Hepatocyte (in vitro differentiated cells): ENCODE results near the gene PHLDB1. TPM values are rescaled to one million over a fixed set of nuclear protein-coding genes. Genes with fewer than 3 reads are reported as not detected.

ENCODE experiments used
- DNase-seq: peaks from one replicate; pipeline ENCODE4 v3.0.0-alpha.2; 2016; ENCODE audit warnings: low spot score
- H2AFZ ChIP-seq: fragments of 200-600 bp; sonication (generic); 2 replicates; pipeline ENCODE4 v1.6.0; 2016; ENCODE audit warnings: antibody characterized with exemption, mild to moderate bottlenecking
- H3K27ac ChIP-seq: fragments of 200-600 bp; sonication (generic); 2 replicates; pipeline ENCODE4 v1.5.1; 2016; ENCODE audit warnings: mild to moderate bottlenecking
- H3K27me3 ChIP-seq: fragments of 200-600 bp; sonication (generic); 2 replicates; pipeline ENCODE4 v1.6.1; 2016
- H3K36me3 ChIP-seq: fragments of 200-600 bp; sonication (generic); replicated peaks from 2 replicates; pipeline ENCODE4 v1.5.1; 2016; ENCODE audit warnings: low read depth; ENCODE audit not compliant: insufficient read depth
- H3K4me1 ChIP-seq: fragments of 200-600 bp; sonication (generic); 2 replicates; pipeline ENCODE4 v1.5.1; 2016; ENCODE audit warnings: mild to moderate bottlenecking, moderate library complexity; ENCODE audit not compliant: insufficient read depth
- H3K4me2 ChIP-seq: fragments of 200-600 bp; sonication (generic); 2 replicates; pipeline ENCODE4 v1.6.0; 2016
- H3K4me3 ChIP-seq: fragments of 200-600 bp; sonication (generic); 2 replicates; pipeline ENCODE4 v1.5.1; 2016; ENCODE audit warnings: mild to moderate bottlenecking
- H3K79me2 ChIP-seq: fragments of 200-600 bp; sonication (generic); 2 replicates; pipeline ENCODE4 v1.6.0; 2017; ENCODE audit warnings: mild to moderate bottlenecking
- H3K9me2 ChIP-seq: fragments of 200-600 bp; sonication (generic); replicated peaks from 2 replicates; pipeline ENCODE4 v1.6.0; 2017; ENCODE audit warnings: mild to moderate bottlenecking; ENCODE audit not compliant: insufficient read depth
- H3K9me3 ChIP-seq: fragments of 200-600 bp; sonication (generic); 2 replicates; pipeline ENCODE4 v1.5.1; 2016; ENCODE audit warnings: low read depth, mild to moderate bottlenecking
- H4K20me1 ChIP-seq: fragments of 200-600 bp; sonication (generic); 2 replicates; pipeline ENCODE4 v1.6.0; 2016; ENCODE audit warnings: mild to moderate bottlenecking; ENCODE audit not compliant: insufficient read depth, poor library complexity, severe bottlenecking
- CTCF ChIP-seq: fragments of 200-600 bp; sonication (generic); IDR thresholded peaks from 2 replicates; pipeline ENCODE4 v1.5.1; 2016; ENCODE audit warnings: antibody characterized with exemption, mild to moderate bottlenecking; ENCODE audit not compliant: poor library complexity
- EZH2 ChIP-seq: fragments of 200-600 bp; sonication (generic); IDR thresholded peaks from 2 replicates; pipeline ENCODE4 v1.6.1; 2016; ENCODE audit warnings: antibody characterized with exemption, mild to moderate bottlenecking, borderline replicate concordance
- EZH2phosphoT487 ChIP-seq: fragments of 200-600 bp; sonication (generic); IDR thresholded peaks from one replicate; pipeline ENCODE4 v1.6.1; 2018; ENCODE audit warnings: antibody characterized with exemption, mild to moderate bottlenecking, low read depth, moderate library complexity; ENCODE audit not compliant: unreplicated experiment, severe bottlenecking
- WGBS: methylation state at CpG from one replicate; pipeline ENCODE4 v1.1.6; 2016; ENCODE audit warnings: low lambda C conversion rate; ENCODE audit errors: missing lambda C conversion rate; 5-methylcytosine and 5-hydroxymethylcytosine counted together
- polyA plus RNA-seq: library from polyadenylated mRNA; unstranded; fragments of >200 nt; fragmentation: Nextera tagmentation; extraction: Ambion mirVana; gene quantifications from 2 replicates; pipeline ENCODE4 v1.2.1, GENCODE V29; 2016
- total RNA-seq: library from RNA; depleted of rRNA; stranded (reverse); fragments of >200 nt; gene quantifications from 2 replicates; pipeline ENCODE4 v1.2.3, GENCODE V29; 2014

Gene PHLDB1
- total and polyA plus RNA-seq, 2 experiments from 2014 or later, result 51.8 to 71.1 TPM

GRCh38 chr11:118615282-118615975 lies 8.0 kb downstream of the PHLDB1 start:
- Histone ChIP-seq H2AFZ (no peak overlapping the region), H3K4me1 (peaks cover 66% of the 10 kb centered on the region), H3K27me3 (peaks cover 4% of the 10 kb centered on the region), H3K79me2 (peaks cover 2% of the 10 kb centered on the region), H3K4me2 (peak overlapping the region; percentile 29), H4K20me1 (no peaks in the 10 kb centered on the region), H3K36me3 (no peaks in the 10 kb centered on the region), H3K4me3 (no peak overlapping the region), H3K9me3 (no peaks in the 10 kb centered on the region), H3K27ac (peak overlapping the region; percentile 20), H3K9me2 (no peaks in the 10 kb centered on the region)
- WGBS, result 59% methylated on average over 6 of the region's 6 CpGs
- TF ChIP-seq EZH2, result no peak
- no peak for DNase-seq

- H4K20me1 ChIP-seq, result no peaks in the 10 kb centered on the region
- no peak overlapping the region for H2AFZ ChIP-seq
- no peaks in the 10 kb centered on the region for H3K27me3 ChIP-seq
- no peak for DNase-seq
- WGBS, result 78% methylated on average over 5 of the region's 5 CpGs
- no peaks in the 10 kb centered on the region for H3K36me3 ChIP-seq
- H3K79me2 ChIP-seq, result peaks cover 7% of the 10 kb centered on the region
- H3K27ac ChIP-seq, result peak overlapping the region; percentile 20
- no peak overlapping the region for H3K4me3 ChIP-seq
- TF ChIP-seq EZH2phosphoT487, result no peak
- no peak for TF ChIP-seq EZH2
- TF ChIP-seq CTCF, result no peak
- peaks cover 67% of the 10 kb centered on the region for H3K4me1 ChIP-seq
- no peaks in the 10 kb centered on the region for H3K9me2 ChIP-seq
- H3K4me2 ChIP-seq, result no peak overlapping the region
- H3K9me3 ChIP-seq, result no peaks in the 10 kb centered on the region
These were observed 8.6 kb downstream of the PHLDB1 start for GRCh38 chr11:118615976-118616371.

- Histone ChIP-seq H4K20me1 (no peaks in the 10 kb centered on the region), H3K79me2 (peaks cover 18% of the 10 kb centered on the region), H3K4me1 (peaks cover 67% of the 10 kb centered on the region), H3K27me3 (no peaks in the 10 kb centered on the region), H3K4me2 (peak overlapping the region; percentile 61), H3K4me3 (no peak overlapping the region), H3K9me2 (no peaks in the 10 kb centered on the region), H2AFZ (no peak overlapping the region), H3K36me3 (no peaks in the 10 kb centered on the region), H3K9me3 (no peaks in the 10 kb centered on the region), H3K27ac (peak overlapping the region; percentile 96)
- WGBS, result 50% methylated on average over 11 of the region's 11 CpGs
- no peak for DNase-seq
- TF ChIP-seq EZH2phosphoT487, result no peak
- TF ChIP-seq EZH2, result no peak
- TF ChIP-seq CTCF, result no peak
These were observed 10.9 kb downstream of the PHLDB1 start for GRCh38 chr11:118618115-118618990.

- Histone ChIP-seq H3K4me2 (peak overlapping the region; percentile 61), H3K9me2 (no peaks in the 10 kb centered on the region), H3K79me2 (peaks cover 21% of the 10 kb centered on the region), H3K27ac (peak overlapping the region; percentile 96), H3K27me3 (no peaks in the 10 kb centered on the region), H3K4me1 (peaks cover 69% of the 10 kb centered on the region), H4K20me1 (no peaks in the 10 kb centered on the region), H3K9me3 (no peaks in the 10 kb centered on the region), H3K36me3 (no peaks in the 10 kb centered on the region), H3K4me3 (no peak overlapping the region), H2AFZ (no peak overlapping the region)
- TF ChIP-seq EZH2phosphoT487 (no peak), CTCF (no peak), EZH2 (no peak)
- DNase-seq, result no peak
- WGBS, result 71% methylated on average over 4 of the region's 4 CpGs
These were observed 11.6 kb downstream of the PHLDB1 start for GRCh38 chr11:118618991-118619375.
